T47D (cell line): ENCODE results near the gene KCNAB1.
"Not testable (repeated sequence)": the region's sequence is repeated elsewhere in the genome, so short reads cannot be mapped to it uniquely, and the experiment has no call there.

Experiments used
- DNase-seq, 2 experiments: peaks; one replicate each; pipeline versions ENCODE4 v3.0.0 to v3.0.0-alpha.2; 2011 to 2012; ENCODE audit warnings: low read depth in 1 of 2, low spot score in 1 of 2
- JUND ChIP-seq: IDR thresholded peaks from 2 replicates; pipeline ENCODE4 v1.6.1; 2012; ENCODE audit warnings: low read depth
- in situ Hi-C: cut with HindIII; loops from 2 replicates; pipeline ENCODE4 v1.10.0; 2016; ENCODE audit warnings: low sequenced_read_pairs, low pct_unique_long_range_greater_than_20kb

The KCNAB1 gene

GRCh38 chr3:156250550-156250949, 130.2 kb downstream of the KCNAB1 start:
- in situ Hi-C loops, result no loop called here
- no peak for DNase-seq
- TF ChIP-seq JUND, result no peak

GRCh38 chr3:156251424-156251823, 131.0 kb downstream of the KCNAB1 start:
- in situ Hi-C loops, result no loop called here
- DNase-seq, result no peak

GRCh38 chr3:156252656-156253055, 132.3 kb downstream of the KCNAB1 start:
- in situ Hi-C loops, result no loop called here
- DNase-seq, result no peak
- TF ChIP-seq JUND, result no peak

More at GRCh38 chr3:156251424-156251823, 131.0 kb downstream of the KCNAB1 start:
- no peak for TF ChIP-seq JUND

GRCh38 chr3:156253150-156253549, 132.8 kb downstream of the KCNAB1 start:
- TF ChIP-seq JUND, result no peak
- DNase-seq, result no peak
- in situ Hi-C loops, result no loop called here

GRCh38 chr3:156256256-156256655, 135.9 kb downstream of the KCNAB1 start:
- DNase-seq, result no peak
- TF ChIP-seq JUND, result no peak
- in situ Hi-C loops, result no loop called here

- in situ Hi-C loops, result no loop called here
- no peak for TF ChIP-seq JUND
Measured at GRCh38 chr3:156256945-156257344, 136.6 kb downstream of the KCNAB1 start.

GRCh38 chr3:156258301-156258700, 137.9 kb downstream of the KCNAB1 start:
- TF ChIP-seq JUND, result no peak
- in situ Hi-C loops, result no loop called here
- no peak for DNase-seq

More at GRCh38 chr3:156256945-156257344, 136.6 kb downstream of the KCNAB1 start:
- DNase-seq, result no peak

- in situ Hi-C loops, result no loop called here
- TF ChIP-seq JUND, result no peak
- DNase-seq, result no peak
Measured at GRCh38 chr3:156259896-156260295, 139.5 kb downstream of the KCNAB1 start.

GRCh38 chr3:156260331-156260730, 140.0 kb downstream of the KCNAB1 start:
- DNase-seq, result no peak
- in situ Hi-C loops, result no loop called here
- no peak for TF ChIP-seq JUND

GRCh38 chr3:156264771-156265170, 144.4 kb downstream of the KCNAB1 start:
- no peak for TF ChIP-seq JUND
- no peak for DNase-seq
- in situ Hi-C loops, result no loop called here

- in situ Hi-C loops, result no loop called here
- TF ChIP-seq JUND, result no peak
- no peak for DNase-seq
Measured at GRCh38 chr3:156271508-156271907, 151.1 kb downstream of the KCNAB1 start.

- no peak for DNase-seq
- in situ Hi-C loops, result no loop called here
- no peak for TF ChIP-seq JUND
Measured at GRCh38 chr3:156271995-156272719, 151.8 kb downstream of the KCNAB1 start.

GRCh38 chr3:156273111-156273694, 152.8 kb downstream of the KCNAB1 start:
- in situ Hi-C loops, result no loop called here
- TF ChIP-seq JUND, result no peak

GRCh38 chr3:156274791-156275190, 154.4 kb downstream of the KCNAB1 start:
- DNase-seq, result no peak
- TF ChIP-seq JUND, result no peak
- in situ Hi-C loops, result no loop called here

More at GRCh38 chr3:156273111-156273694, 152.8 kb downstream of the KCNAB1 start:
- DNase-seq, result no peak

GRCh38 chr3:156284637-156285036, 164.3 kb downstream of the KCNAB1 start:
- in situ Hi-C loops, DNase-seq: not testable (repeated sequence)
